CD4-positive, alpha-beta T cell treated with Interleukin-12 subunit alpha and Interleukin-12 subunit beta, for 1 hour (primary cell): ENCODE data around the gene SLAIN2.
"Not testable (repeated sequence)": the region's sequence is repeated elsewhere in the genome, so short reads cannot be mapped to it uniquely, and the experiment has no call there.

Experiments used
- DNase-seq: peaks from one replicate; pipeline ENCODE4 v3.0.0-alpha.2; 2020

The SLAIN2 gene

DNA sequence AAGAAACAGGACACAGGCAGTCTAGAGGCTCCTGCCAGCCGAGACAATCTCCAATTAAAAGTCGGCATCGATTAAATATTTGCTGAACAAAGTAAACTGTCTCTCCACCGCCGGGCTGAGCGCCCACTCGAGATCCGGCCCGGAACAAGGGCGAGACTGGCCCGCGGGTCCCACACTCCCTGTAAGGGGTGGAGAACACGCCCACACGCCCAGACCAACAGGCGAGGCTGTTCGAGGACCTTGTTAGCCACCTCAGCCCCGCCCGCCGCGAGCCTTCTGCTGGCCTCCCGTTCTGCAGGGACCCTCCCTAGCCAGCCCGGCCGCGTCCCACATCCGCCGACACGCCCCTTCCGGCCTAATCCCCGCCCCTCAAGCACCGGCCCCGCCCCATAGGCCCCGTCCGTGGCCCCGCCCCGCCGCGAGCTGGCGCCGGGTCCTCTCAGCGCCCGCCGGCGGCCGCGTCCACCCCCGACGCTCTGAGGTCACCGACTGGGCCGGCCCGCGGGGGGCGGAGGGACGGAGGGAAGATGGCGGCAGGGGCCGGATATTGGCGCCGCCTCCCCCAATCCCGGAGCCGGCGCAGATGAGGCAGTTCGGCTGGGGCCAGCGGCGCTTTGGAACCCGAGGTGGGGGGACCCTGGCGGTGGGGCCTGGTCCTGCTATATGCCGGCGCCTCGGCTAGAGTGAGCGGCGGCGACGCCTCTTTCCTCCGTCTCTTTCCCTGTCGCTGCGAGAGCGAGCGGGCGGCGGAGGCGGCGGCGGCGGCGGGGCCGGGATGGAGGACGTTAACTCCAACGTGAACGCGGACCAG, at the start of gene SLAIN2:
Gene SLAIN2 (plus strand): TSS at position 565 of the 811 bp plus-strand sequence. CDS start 211 bp downstream, at position 776.
- peak; percentile 98 for DNase-seq

DNA sequence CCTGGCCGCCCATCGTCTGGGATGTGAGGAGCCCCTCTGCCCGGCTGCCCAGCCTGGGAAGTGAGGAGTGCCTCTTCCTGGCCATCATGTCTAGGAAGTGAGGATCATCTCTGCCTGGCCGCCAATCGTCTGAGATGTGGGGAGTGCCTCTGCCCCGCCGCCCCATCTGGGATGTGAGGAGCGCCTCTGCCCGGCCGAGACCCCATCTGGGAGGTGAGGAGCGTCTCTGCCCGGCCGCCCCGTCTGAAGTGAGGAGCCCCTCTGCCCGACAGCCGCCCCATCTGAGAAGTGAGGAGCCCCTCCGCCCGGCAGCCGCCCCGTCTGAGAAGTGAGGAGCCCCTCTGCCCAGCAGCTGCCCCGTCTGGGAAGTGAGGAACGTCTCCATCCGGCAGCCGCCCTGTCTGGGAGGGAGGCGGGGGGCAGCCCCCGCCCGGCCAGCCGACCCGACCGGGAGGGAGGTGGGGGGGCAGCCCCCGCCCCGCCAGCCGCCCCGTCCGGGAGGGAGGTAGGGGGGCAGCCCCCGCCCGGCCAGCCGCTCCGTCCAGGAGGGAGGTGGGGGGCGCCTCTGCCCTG, 49.0 kb upstream of the SLAIN2 start:
- not testable (repeated sequence) for DNase-seq

GRCh38 chr4:48295116-48295515, 46.2 kb upstream of the SLAIN2 start:
- no peak for DNase-seq

- peak; percentile 18 for DNase-seq
These were observed 45.0 kb upstream of the SLAIN2 start for GRCh38 chr4:48296365-48296764.

DNA sequence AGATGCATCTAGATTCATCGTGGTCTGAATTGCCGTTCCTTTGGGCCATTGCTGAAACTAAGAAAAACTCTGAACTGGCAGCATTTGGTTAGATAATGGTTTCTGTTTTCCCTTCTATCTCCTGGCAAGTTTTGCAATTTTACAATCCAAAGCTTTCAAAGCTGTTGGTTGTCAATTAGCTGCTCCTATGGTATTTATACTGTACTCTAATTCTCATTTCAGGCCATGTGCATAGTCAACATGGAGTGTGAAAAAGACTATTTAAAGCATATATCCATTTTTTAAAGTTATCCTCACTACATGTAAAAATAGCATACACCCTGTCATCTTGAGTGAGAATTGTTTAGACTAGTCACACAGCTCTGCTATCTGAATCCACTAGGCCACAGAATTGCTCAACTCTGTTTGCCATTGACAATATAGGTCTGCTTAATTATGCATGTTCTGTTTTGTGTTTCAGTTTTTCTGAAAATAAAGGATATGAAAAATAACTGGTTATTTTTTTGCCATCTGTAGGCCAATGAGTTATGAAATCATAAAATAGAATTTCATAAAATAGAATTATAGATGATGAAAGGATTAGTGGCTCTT, 44.0 kb upstream of the SLAIN2 start:
- no peak for DNase-seq

DNA sequence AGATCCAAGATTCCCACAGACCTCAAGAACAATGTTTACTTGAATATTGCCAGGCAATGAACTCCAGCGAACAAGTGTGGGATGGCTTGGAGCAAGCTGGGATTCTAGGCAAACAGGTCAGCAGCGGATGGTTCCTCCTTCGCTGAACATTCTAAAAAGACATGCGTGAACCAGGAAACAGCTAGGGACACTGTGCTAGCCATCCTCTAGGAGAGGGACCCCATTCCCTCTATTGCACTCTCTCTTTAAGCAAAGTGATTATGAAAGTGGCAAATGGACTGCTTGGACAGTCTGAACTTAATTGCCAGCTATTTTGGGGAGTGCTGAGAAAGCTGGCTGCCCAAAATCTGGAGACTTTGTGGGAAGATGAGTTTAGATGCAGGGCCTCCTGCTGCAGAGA, 41.8 kb upstream of the SLAIN2 start:
- no peak for DNase-seq

DNA sequence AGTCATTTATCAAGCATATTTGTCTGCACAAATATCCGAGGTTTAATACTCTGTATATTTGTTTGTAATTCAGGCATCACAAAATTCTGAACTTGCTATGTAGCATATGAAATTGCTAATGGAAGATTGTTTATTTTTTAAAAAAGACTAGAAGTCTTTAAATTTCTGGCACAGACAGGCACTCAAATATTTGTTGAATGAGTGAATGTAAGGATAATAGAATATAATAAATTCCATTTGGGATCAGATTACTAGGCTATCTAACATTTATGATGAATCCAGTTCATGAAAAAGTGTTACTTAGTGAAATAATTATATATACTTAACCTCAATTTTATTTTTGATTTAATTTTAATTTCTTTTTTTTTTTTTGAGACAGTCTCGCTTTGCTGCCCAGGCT, 41.3 kb upstream of the SLAIN2 start:
- no peak for DNase-seq

- DNase-seq: no peak
These were observed 35.8 kb upstream of the SLAIN2 start for GRCh38 chr4:48305508-48305907.

- no peak for DNase-seq
These were observed 33.8 kb upstream of the SLAIN2 start for GRCh38 chr4:48307528-48307927.

DNA sequence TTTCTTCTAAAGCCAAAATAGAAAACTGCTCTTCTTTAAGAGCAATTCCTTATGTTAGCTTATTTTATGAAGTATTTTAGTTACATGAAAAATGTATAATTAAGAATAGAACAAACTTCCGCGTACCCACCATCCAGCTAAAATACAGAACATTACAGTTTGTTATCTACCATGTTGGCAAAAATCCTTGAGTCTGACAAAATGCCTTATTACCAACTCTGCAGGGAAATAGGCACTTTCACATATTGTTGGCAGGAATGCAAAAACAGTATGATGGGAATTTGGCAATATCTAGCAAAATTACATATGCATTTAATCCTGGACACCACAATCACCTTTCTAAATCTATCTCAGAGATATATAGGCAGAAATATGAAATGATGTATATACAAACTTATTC, 32.4 kb upstream of the SLAIN2 start:
- no peak for DNase-seq

- no peak for DNase-seq
These were observed 29.4 kb upstream of the SLAIN2 start for GRCh38 chr4:48311896-48312295.

- not testable (repeated sequence) for DNase-seq
These were observed 26.6 kb upstream of the SLAIN2 start for GRCh38 chr4:48314746-48315145.

GRCh38 chr4:48315728-48316630, 25.4 kb upstream of the SLAIN2 start:
- peak; percentile 52 for DNase-seq

GRCh38 chr4:48321312-48321711, 20.0 kb upstream of the SLAIN2 start:
- DNase-seq: no peak

- DNase-seq: no peak
These were observed 19.3 kb upstream of the SLAIN2 start for GRCh38 chr4:48322063-48322462.

DNA sequence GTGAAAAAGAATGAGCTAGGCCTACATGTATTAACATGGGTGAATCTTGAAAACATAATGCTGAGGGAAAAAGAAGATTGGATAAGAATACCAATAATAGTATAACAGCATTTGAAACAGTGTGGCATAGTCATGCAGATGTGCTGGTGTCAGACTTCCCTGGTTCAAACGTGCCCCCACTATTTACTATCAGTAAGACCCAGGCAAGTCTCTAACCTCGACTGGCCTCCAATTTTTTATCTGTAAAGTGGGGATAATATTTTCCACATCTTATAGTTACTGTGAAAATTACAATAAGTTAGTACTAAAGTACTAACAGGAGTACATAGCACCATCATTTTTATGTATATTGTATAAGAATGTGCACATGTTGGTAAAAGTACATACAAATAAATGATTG, 17.0 kb upstream of the SLAIN2 start:
- DNase-seq: no peak

GRCh38 chr4:48329193-48329592, 12.1 kb upstream of the SLAIN2 start:
- no peak for DNase-seq

DNA sequence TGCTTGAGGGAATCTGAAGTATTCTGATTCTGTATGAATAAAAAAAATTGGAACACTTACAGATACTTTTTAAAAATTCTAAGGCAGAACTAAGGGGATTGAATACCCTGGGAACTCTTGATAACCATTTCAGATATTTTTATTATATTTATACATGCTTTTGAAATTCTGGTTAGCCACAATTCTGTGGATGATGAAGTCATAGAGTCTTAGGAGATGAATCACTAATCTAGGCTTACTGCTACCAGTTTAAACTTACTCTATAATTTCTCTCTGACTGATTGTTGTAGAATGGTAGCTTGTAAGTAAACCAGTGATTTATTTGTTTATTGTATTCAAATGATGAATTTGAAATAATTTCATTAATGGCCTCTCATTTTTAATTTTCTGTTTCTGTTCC, 11.4 kb upstream of the SLAIN2 start:
- DNase-seq: no peak

DNA sequence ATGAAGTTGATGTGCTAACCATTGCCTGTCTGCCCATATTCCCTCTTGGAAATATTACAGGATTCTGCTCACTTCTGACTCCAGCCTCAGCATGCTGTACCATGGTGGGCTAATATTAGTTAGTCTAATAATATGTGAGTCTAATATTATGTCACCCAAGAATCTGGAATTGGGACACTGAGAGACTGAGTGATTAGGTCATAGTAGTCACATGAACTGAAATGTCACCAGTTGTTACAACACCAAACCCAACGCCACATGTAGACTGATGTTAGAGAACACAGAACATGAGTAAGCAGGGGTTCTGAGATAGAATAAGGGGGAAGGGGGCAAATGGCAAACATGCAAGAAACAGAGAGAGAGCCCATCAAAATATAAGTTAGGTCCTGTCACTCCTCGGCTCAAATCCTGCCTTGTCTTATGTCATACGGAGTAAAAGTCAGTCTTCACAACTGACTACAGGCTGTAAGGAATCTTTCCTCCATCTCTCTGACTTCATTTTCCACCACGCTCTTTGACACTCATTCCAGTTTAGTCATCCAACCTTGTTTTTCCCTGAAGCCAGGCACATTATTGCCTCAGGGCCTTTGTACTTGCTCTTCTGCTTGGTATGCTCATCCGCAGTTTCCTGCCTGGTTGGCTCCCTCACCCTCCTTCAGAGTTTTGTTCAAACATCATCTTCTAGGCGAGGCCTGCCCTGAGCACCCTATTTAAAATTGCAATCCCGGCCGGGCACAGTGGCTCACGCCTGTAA, 9.6 kb upstream of the SLAIN2 start:
- no peak for DNase-seq

- no peak for DNase-seq
These were observed 8.7 kb upstream of the SLAIN2 start for GRCh38 chr4:48332661-48333060.

DNA sequence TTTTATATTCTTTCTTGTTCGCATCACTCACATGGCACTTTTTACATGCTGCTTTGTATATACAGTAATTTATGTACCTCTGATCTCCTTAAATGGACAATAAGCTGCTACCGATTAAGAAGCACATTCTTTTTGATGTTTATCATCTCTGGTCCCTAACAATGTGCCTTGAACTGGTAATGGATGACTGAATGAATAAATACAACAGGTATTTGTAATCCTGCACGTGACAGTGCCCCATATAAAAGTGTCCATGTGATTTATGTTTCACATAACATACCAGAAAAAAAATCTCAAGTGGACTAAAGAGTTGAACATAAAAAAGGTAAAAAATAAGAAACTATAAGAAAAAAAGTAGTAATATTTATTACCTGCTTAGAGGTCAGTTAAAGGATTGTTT, 7.7 kb upstream of the SLAIN2 start:
- no peak for DNase-seq

GRCh38 chr4:48334236-48334635, 7.1 kb upstream of the SLAIN2 start:
- no peak for DNase-seq
